BLaER1 (cell line): ENCODE measurements around the gene TRIM17.

Experiments used
- H3K27ac ChIP-seq: shearing (Covaris generic); formaldehyde crosslinking; 2 replicates; pipeline ENCODE4 v1.8.1; 2022
- H3K27me3 ChIP-seq: shearing (Covaris generic); formaldehyde crosslinking; 2 replicates; pipeline ENCODE4 v1.8.1; 2022
- H3K36me3 ChIP-seq: shearing (Covaris generic); formaldehyde crosslinking; 2 replicates; pipeline ENCODE4 v1.8.1; 2022
- H3K4me1 ChIP-seq: shearing (Covaris generic); formaldehyde crosslinking; 2 replicates; pipeline ENCODE4 v1.8.1; 2022
- H3K4me2 ChIP-seq: shearing (Covaris generic); formaldehyde crosslinking; 2 replicates; pipeline ENCODE4 v1.8.1; 2022
- H3K4me3 ChIP-seq: shearing (Covaris generic); formaldehyde crosslinking; 2 replicates; pipeline ENCODE4 v1.8.1; 2022
- H3K9ac ChIP-seq: shearing (Covaris generic); formaldehyde crosslinking; 2 replicates; pipeline ENCODE4 v1.8.1; 2022
- H3K9me3 ChIP-seq: shearing (Covaris generic); formaldehyde crosslinking; 2 replicates; pipeline ENCODE4 v1.8.1; 2022
- H4K20me1 ChIP-seq: shearing (Covaris generic); formaldehyde crosslinking; 2 replicates; pipeline ENCODE4 v1.8.1; 2022
- Cebpa-rat ChIP-seq: shearing (Covaris generic); IDR thresholded peaks from 2 replicates; pipeline ENCODE4 v1.8.1; 2022

TRIM17 gene

DNA sequence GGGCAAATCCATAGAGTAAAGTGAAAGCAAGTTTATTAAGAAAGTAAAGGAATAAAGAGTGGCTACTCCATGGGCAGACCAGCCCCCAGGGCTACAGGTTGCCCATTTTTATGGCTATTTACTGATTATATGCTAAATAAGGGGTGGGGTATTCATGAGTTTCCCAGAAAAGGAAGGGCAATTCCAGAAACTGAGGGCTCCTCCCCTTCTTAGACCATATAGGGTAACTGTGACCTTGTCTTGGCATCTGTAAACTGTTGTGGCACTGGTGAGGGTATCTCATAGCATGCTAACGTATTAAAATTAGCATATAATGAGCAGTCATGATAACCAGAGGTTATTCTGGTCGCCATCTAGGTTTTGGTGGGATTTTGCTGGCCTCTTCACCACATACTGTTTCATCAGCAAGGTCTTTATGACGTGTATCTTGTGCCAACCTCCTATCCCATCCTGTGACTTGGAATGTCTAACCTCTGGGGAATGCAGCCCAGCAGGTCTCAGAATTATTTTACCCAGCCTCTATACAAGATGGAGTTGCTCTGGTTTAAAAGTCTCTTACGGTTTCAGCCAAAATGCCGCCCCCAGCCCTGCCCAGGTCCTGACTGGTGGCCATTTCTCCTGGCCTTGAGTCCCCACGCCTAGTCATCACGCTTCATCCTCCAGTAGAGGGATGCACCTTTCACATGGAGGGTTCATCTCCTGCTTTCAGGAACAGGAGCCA, 982 bp upstream of the TRIM17 start:
- H3K27ac ChIP-seq: no peak overlapping the region
- no peak overlapping the region for H3K9ac ChIP-seq
- no peak for TF ChIP-seq Cebpa-rat
- H3K4me2 ChIP-seq: no peak overlapping the region
- H4K20me1 ChIP-seq: peaks cover 51% of the 10 kb centered on the region
- peaks cover 44% of the 10 kb centered on the region for H3K27me3 ChIP-seq
- H3K9me3 ChIP-seq: no peaks in the 10 kb centered on the region; the same call in 1 of the 2 replicates
- no peak overlapping the region for H3K4me3 ChIP-seq
- H3K4me1 ChIP-seq: no peaks in the 10 kb centered on the region
- no peaks in the 10 kb centered on the region for H3K36me3 ChIP-seq

DNA sequence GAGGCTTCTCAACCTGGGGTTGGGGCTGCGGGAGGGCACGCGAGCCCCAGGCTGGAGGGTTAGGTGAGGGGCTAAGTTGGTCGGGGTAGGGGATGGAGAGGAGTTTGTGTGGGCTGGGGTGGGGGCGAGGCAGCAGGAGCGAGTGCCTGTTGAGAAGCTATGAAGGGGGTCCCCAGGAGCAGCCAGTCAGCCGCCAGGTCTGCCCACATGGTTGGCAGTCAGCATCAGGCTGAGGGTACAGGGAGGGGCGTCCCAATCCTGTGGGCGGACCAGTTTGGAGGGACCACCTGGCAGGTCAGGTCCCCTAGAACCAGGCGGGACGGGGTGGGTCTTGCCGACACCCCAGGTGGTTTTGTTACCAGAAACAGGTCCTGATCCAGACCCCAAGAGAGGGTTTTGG, 400 bp upstream of the TRIM17 start:
- H3K4me1 ChIP-seq: no peaks in the 10 kb centered on the region
- H3K9me3 ChIP-seq: no peaks in the 10 kb centered on the region; the same call in 1 of the 2 replicates
- H3K36me3 ChIP-seq: no peaks in the 10 kb centered on the region
- no peak for TF ChIP-seq Cebpa-rat
- H3K27ac ChIP-seq: no peak overlapping the region
- no peak overlapping the region for H3K9ac ChIP-seq
- no peak overlapping the region for H3K4me3 ChIP-seq
- H3K4me2 ChIP-seq: no peak overlapping the region
- H3K27me3 ChIP-seq: peaks cover 44% of the 10 kb centered on the region
- peaks cover 56% of the 10 kb centered on the region for H4K20me1 ChIP-seq

DNA sequence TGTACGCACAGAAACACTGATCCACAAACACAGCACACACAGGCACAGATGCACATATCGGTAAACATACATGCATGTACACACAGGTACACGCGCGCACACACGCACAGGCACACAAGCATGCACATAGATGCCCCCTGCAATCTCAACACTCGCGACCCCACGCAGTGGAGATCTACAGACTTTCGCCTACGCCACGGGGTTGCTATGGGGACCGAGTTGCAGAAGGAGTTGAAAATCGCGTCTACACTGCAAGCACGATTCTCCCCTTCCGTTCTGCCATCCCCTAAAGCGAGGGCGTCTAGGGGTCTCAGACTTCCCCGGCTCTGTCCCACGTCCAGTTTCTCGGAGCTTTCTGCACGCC, 826 bp downstream of the TRIM17 start:
- Histone ChIP-seq H3K9me3 (no peaks in the 10 kb centered on the region; the same call in 1 of the 2 replicates), H3K36me3 (no peaks in the 10 kb centered on the region; the same call in 1 of the 2 replicates), H4K20me1 (peaks cover 63% of the 10 kb centered on the region), H3K4me1 (no peaks in the 10 kb centered on the region), H3K27me3 (peaks cover 44% of the 10 kb centered on the region), H3K27ac (no peak overlapping the region), H3K9ac (no peak overlapping the region), H3K4me2 (no peak overlapping the region), H3K4me3 (no peak overlapping the region)
- TF ChIP-seq Cebpa-rat: no peak

DNA sequence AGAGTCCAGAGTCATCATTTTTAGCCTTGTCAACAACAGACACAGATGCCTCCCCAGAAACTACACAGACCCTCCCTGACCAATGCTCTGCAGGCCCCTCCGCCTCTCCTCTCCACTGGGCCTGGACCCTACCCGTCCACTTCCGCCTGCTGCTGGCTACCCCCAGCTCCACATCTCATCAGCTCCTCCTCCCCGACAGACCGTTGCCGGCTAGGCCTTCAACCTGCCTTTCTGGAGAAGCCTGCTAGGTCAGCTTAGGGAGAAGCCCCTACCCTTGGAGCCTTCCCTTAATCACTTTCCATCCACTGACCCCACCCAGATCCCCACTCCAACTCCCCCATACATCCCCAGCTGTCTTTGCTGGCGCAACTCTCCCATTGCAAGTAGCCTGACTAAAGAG, 1.4 kb downstream of the TRIM17 start:
- Histone ChIP-seq H3K4me1 (no peaks in the 10 kb centered on the region), H3K27me3 (peaks cover 44% of the 10 kb centered on the region), H3K27ac (no peak overlapping the region), H3K9ac (no peak overlapping the region), H3K4me3 (no peak overlapping the region), H3K9me3 (no peaks in the 10 kb centered on the region; the same call in 1 of the 2 replicates), H3K4me2 (no peak overlapping the region), H4K20me1 (peaks cover 69% of the 10 kb centered on the region), H3K36me3 (peaks cover 3% of the 10 kb centered on the region; the same call in 1 of the 2 replicates)
- TF ChIP-seq Cebpa-rat: no peak

GRCh38 chr1:228414511-228415211, 2.0 kb downstream of the TRIM17 start:
- Histone ChIP-seq H3K9ac (no peak overlapping the region), H3K36me3 (peaks cover 9% of the 10 kb centered on the region; the same call in 1 of the 2 replicates), H4K20me1 (peaks cover 74% of the 10 kb centered on the region), H3K4me2 (no peak overlapping the region), H3K4me1 (no peaks in the 10 kb centered on the region), H3K9me3 (no peaks in the 10 kb centered on the region; the same call in 1 of the 2 replicates), H3K27me3 (peaks cover 44% of the 10 kb centered on the region), H3K4me3 (no peak overlapping the region), H3K27ac (no peak overlapping the region)
- no peak for TF ChIP-seq Cebpa-rat

DNA sequence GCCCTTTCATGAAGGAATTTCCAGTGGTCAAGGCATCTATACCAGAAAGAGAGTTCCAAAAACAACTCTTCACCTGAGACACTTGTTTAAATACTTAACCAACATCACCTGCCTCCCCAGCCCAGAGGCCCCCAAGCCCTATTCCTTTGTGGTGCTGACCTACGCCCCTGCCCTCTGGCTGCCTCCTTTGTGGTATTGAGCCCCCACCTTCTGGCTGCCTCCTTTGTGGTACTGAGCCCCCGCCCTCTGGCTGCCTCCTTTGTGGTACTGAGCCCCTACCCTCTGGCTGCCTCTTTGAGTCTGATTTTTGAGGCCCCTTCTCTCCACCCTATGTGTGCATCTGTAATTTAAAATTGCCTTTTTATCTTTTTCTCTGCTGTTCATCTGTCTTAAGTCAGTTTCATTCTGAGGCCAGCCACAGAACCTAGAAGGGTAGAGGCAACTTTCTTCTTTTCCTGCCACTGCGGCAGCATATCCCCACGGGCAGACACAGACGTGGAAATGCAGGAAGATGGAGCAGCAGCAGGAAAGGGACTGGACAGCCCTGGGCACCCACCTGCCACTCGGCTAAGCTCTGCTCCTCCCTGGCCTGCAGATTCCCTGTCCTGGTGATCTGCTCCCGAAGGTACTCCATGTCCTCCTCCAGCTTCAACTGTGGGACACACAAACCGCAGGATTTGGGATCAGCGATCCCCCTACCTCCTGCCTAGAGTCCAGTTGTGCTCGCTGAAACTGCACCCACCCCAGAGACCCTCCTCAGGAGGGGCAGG, 3.2 kb downstream of the TRIM17 start:
- H3K4me3 ChIP-seq: no peak overlapping the region
- TF ChIP-seq Cebpa-rat: no peak
- peaks cover 44% of the 10 kb centered on the region for H3K27me3 ChIP-seq
- no peak overlapping the region for H3K4me2 ChIP-seq
- H3K36me3 ChIP-seq: peaks cover 9% of the 10 kb centered on the region; the same call in 1 of the 2 replicates
- no peaks in the 10 kb centered on the region; the same call in 1 of the 2 replicates for H3K9me3 ChIP-seq
- H4K20me1 ChIP-seq: peaks cover 69% of the 10 kb centered on the region
- no peak overlapping the region for H3K27ac ChIP-seq
- peaks cover 3% of the 10 kb centered on the region; the same call in 1 of the 2 replicates for H3K4me1 ChIP-seq
- H3K9ac ChIP-seq: no peak overlapping the region

DNA sequence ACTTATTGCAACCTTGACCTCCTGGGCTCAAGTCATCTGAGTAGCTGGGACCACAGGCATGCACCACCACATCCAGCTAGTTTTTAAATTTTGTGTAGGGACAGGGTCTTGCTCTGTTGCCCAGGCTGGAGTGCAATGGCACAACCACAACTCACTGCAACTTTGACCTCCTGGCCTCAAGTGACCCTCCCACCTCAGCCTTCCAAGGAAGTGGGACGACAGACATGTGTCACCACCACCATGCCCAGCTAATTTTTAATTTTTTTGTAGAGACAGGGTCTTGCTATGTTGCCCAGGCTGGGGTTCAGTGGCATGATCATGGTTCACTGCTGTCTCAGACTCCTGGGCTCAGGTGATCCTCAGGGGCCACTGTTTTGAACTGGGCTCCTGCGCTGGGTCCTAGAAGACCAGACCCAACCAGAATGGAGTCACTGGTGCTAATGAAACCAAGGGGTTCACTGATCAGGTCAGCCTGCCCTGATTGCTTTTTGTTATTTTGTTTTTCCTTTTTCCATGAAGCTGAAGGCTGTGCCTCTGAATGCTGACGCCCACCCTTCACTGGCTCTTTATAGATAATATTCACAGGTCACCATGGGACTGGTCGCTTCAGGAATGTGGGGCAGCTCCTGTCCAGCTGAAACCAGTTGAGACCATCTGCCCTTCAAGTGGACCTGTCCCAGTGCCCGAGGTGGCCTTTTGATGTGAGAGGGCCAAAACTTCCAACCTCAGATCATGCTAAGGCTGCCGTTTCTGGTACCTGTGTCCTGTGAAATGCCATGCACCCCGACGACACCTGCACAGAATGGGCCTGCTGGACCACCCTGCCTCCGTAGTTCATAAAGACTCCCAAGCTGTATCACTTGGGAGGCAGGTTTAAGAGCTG, 4.9 kb downstream of the TRIM17 start:
- TF ChIP-seq Cebpa-rat: no peak
- Histone ChIP-seq H3K36me3 (peaks cover 9% of the 10 kb centered on the region; the same call in 1 of the 2 replicates), H3K9ac (no peak overlapping the region), H3K9me3 (no peaks in the 10 kb centered on the region; the same call in 1 of the 2 replicates), H3K4me2 (no peak overlapping the region), H4K20me1 (peaks cover 62% of the 10 kb centered on the region), H3K4me1 (peaks cover 16% of the 10 kb centered on the region), H3K4me3 (no peak overlapping the region), H3K27me3 (peaks cover 29% of the 10 kb centered on the region), H3K27ac (no peak overlapping the region)

GRCh38 chr1:228411121-228411520, 5.5 kb downstream of the TRIM17 start:
- Histone ChIP-seq H3K36me3 (peaks cover 9% of the 10 kb centered on the region; the same call in 1 of the 2 replicates), H4K20me1 (peaks cover 63% of the 10 kb centered on the region), H3K27ac (no peak overlapping the region), H3K9me3 (no peaks in the 10 kb centered on the region; the same call in 1 of the 2 replicates), H3K4me1 (peaks cover 16% of the 10 kb centered on the region), H3K4me2 (no peak overlapping the region), H3K9ac (no peak overlapping the region), H3K27me3 (peaks cover 22% of the 10 kb centered on the region), H3K4me3 (no peak overlapping the region)
- no peak for TF ChIP-seq Cebpa-rat

DNA sequence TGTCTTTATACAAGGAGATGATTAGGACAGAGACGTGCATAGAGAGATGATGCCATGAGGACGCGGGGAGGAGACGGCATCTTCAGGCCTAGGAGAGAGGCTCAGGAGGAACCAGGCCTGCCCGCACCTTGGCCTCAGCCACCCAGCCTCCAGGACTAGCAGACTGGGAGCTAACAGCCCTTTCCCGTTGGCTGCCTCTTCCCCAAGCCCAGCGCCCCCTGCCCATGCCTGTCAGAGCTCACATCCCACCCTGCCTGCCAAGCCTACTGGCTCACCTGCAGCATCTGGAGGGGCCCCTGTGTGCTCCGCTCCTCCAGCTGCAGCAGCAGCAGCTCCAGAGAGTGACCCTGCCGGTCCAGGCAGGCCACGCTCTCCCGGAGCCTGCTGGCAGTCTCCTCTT, 6.0 kb downstream of the TRIM17 start:
- Histone ChIP-seq H3K9me3 (no peaks in the 10 kb centered on the region), H3K36me3 (peaks cover 9% of the 10 kb centered on the region; the same call in 1 of the 2 replicates), H3K27me3 (peaks cover 18% of the 10 kb centered on the region), H3K4me1 (peaks cover 16% of the 10 kb centered on the region), H3K27ac (no peak overlapping the region), H3K4me2 (no peak overlapping the region), H3K9ac (no peak overlapping the region), H3K4me3 (no peak overlapping the region), H4K20me1 (peaks cover 63% of the 10 kb centered on the region)
- no peak for TF ChIP-seq Cebpa-rat
